Skeletal muscle tissue (tissue), 4 donors: ENCODE data around the gene UBE2K. TPM values are rescaled to one million over a fixed set of nuclear protein-coding genes. Genes with fewer than 3 reads are reported as not detected.
"Not testable (repeated sequence)": the region's sequence is repeated elsewhere in the genome, so short reads cannot be mapped to it uniquely, and the experiment has no call there.

ENCODE experiments used
- H3K27ac ChIP-seq: one replicate; pipeline ENCODE4 v1.7.0; 2013; ENCODE audit warnings: mild to moderate bottlenecking, low read depth, low read length, inconsistent platforms
- H3K27me3 ChIP-seq, 3 donors: one replicate each; pipeline ENCODE4 v1.7.0; 2013; ENCODE audit warnings: low read length in 3 of 3; ENCODE audit not compliant: control insufficient read depth in 3 of 3, insufficient read depth in 3 of 3
- H3K36me3 ChIP-seq, 3 donors: one replicate each; pipeline ENCODE4 v1.7.0; 2013; ENCODE audit warnings: low read length in 3 of 3; ENCODE audit not compliant: control insufficient read depth in 3 of 3, insufficient read depth in 3 of 3
- H3K4me1 ChIP-seq, 3 donors: one replicate each; pipeline ENCODE4 v1.7.0; 2013; ENCODE audit warnings: low read length in 3 of 3, mild to moderate bottlenecking in 3 of 3; ENCODE audit not compliant: control insufficient read depth in 3 of 3, insufficient read depth in 3 of 3
- H3K4me3 ChIP-seq, 3 donors: one replicate each; pipeline ENCODE4 v1.7.0; 2013; ENCODE audit warnings: low read length in 3 of 3
- H3K9ac ChIP-seq, 3 donors: one replicate each; pipeline ENCODE4 v1.7.0; 2013; ENCODE audit warnings: low read length in 3 of 3, mild to moderate bottlenecking in 3 of 3, moderate library complexity in 2 of 3, low read depth in 1 of 3
- H3K9me3 ChIP-seq, 3 donors: one replicate each; pipeline ENCODE4 v1.7.0; 2013; ENCODE audit warnings: low read length in 3 of 3; ENCODE audit not compliant: control insufficient read depth in 3 of 3
- total RNA-seq: library from RNA; depleted of rRNA; stranded (reverse); fragments of >200 nt; gene quantifications from one replicate; pipeline ENCODE4 v1.2.3, GENCODE V29; 2014
- donor health status: Osteomylitis.

Gene UBE2K
- total RNA-seq, 1 donor from 2014 or later: 22.4 TPM

DNA sequence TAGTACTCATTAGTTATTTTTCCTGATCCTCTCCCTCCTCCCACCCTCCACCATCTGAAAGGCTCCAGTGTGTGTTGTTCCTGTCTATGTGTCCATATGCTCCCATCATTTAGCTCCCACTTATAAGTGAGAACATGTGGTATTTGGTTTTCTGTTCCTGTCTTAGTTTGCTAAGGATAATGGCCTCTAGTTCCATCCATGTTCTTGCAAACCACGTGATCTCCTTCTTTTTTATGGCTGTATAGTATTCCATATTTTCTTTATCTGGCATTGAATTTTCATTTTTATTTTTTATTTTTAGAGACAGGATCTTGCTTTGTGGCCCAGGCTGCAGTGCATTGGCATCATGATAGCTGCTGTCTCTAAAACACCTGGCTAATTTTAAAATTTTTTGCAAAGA, 11.9 kb upstream of the UBE2K start:
- no peaks in the 10 kb centered on the region for H3K36me3 ChIP-seq
- H3K27ac ChIP-seq: no peak overlapping the region
- H3K4me1 ChIP-seq: no peaks in the 10 kb centered on the region
- no peaks in the 10 kb centered on the region for H3K9me3 ChIP-seq
- H3K4me3 ChIP-seq: no peak overlapping the region
- no peaks in the 10 kb centered on the region for H3K27me3 ChIP-seq
- H3K9ac ChIP-seq: no peak overlapping the region

DNA sequence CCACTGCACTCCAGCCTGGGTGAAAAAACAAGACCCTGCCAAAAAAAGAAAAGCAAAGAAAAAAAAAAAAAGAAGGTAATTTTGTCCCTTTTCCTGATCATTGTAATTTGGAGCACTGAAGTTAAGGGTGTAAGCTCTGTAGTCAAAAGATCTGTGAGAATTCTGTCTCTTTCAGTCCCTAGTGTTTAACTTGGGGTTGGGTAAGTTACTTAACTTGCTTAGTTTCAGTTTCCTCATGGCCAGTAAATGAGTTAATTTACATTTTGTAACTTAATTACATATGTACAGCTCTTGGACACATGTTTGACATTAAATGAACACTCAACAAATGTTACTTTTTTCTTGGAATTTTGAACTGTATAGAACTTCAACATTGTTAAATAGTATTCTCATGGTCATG, 10.9 kb upstream of the UBE2K start:
- Histone ChIP-seq H3K4me3 (no peak overlapping the region), H3K9ac (no peak overlapping the region), H3K27ac (no peak overlapping the region), H3K36me3 (no peaks in the 10 kb centered on the region), H3K27me3 (no peaks in the 10 kb centered on the region), H3K4me1 (no peaks in the 10 kb centered on the region), H3K9me3 (no peaks in the 10 kb centered on the region)

DNA sequence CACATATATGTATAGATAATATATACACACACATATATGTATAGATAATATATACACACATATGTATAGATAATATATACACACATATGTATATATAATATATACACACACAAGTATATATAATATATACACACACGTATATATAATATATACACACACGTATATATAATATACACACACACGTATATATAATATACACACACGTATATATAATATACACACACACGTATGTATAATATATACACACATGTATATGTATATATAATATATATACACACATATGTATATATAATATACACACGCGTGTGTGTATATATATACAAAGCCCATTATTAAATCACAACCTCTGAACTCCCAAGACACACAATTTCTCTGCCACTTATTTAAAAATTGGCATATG, 8.0 kb upstream of the UBE2K start:
- H3K27me3 ChIP-seq: no peaks in the 10 kb centered on the region
- no peak overlapping the region for H3K9ac ChIP-seq
- H3K4me3 ChIP-seq: no peak overlapping the region
- H3K4me1 ChIP-seq: no peaks in the 10 kb centered on the region
- no peak overlapping the region for H3K27ac ChIP-seq
- H3K36me3 ChIP-seq: no peaks in the 10 kb centered on the region
- H3K9me3 ChIP-seq: no peaks in the 10 kb centered on the region

DNA sequence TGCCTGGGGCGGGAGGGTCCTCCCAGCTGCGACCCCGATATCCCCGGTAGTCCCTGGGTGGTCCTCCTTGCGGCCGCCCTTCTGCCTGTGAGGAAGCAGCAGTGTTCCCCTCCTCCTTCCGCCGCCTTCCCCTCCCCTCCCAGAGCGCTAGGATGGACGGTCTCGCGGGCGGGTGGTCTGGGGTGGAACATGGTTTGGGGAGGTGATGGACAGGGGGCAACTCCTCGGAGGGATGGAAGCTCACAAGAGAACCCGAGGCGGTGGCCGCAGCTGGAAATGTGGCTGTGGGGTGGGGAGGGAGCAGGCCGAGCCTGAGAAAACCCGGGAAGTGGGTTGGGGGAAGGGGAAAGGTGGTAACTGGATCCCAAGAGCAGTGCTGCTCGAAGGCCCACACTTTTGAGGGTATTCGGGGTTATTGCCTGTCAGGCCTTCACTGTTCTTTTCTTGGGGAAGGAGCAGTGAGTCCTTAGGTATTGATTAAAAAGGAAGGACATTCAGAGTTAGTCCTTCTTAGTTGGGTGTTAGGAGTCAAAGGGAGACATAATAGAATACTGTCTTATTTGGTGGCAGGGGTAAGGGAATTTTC, 581 bp downstream of the UBE2K start:
- H3K4me3 ChIP-seq: peak overlapping the region; percentile 92 to 98 (median 97)
- H3K27me3 ChIP-seq: no peaks in the 10 kb centered on the region
- peaks cover 6 to 19% (median 15%) of the 10 kb centered on the region in 3 donors for H3K4me1 ChIP-seq
- peaks cover 0 to 2% (median 0%) of the 10 kb centered on the region in 3 donors for H3K36me3 ChIP-seq
- peak overlapping the region; percentile 94 to 97 (median 96) for H3K9ac ChIP-seq
- no peaks in the 10 kb centered on the region for H3K9me3 ChIP-seq
- peak overlapping the region; percentile 95 for H3K27ac ChIP-seq

DNA sequence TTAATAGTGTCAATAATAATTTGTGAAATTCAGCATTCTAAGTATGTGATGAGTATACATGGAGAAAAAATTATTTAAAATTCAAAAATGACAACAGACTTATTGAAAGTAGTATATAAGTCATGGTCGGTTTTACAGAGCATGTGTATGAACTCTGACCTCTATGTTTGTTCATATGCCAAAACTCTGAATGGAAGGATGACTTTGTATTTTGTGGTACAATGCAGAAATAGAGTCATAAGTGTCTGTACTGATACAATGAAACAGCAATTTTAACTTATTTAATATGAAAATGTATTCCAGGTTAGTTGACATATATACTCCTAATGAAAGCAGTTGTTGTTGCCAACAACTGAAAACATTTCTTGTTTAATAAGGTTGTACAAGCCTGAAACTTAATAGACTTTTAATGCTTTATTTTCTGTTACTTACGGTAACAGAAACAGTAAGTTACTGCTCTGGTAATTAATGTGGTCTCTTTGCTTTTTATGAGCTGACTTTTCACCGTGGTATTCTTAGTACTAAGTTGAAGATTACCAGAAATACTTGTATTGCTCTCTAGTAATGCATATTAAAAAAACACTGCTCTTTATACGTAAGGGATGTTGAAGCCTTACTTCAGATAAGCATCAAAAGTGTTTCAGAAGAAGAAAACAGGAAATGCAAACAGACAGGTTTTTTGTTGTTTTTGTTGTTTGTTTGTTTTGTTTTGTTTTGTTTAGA, 1.9 kb downstream of the UBE2K start:
- peak overlapping the region; percentile 50 to 97 (median 92) for H3K4me3 ChIP-seq
- H3K9me3 ChIP-seq: no peaks in the 10 kb centered on the region
- peak overlapping the region; percentile 95 for H3K27ac ChIP-seq
- H3K9ac ChIP-seq: peak overlapping the region; percentile 57 to 97 (median 96)
- peaks cover 0 to 2% (median 0%) of the 10 kb centered on the region in 3 donors for H3K36me3 ChIP-seq
- peaks cover 6 to 19% (median 15%) of the 10 kb centered on the region in 3 donors for H3K4me1 ChIP-seq
- H3K27me3 ChIP-seq: no peaks in the 10 kb centered on the region

DNA sequence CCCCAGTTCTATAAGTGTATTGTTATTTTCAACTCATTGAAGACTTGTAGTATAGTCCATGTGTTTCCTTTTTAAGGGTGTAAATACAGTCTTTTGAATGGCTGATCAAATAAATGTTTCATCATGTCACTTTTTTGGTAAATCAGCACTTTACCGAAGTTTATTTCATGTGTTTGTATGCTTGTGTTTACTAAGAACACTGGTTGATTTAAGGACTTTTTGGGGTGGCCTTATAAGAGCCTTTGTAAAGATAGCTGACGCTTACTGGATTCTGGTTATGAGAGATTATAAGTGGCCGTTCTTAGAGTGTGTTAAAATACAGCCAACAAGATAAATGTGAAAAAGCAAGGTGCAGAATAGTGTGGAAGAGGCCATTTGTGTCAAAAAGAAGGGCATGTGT, 2.6 kb downstream of the UBE2K start:
- peak overlapping the region in 2 of 3 donors; percentile 45 to 92 for H3K4me3 ChIP-seq

DNA sequence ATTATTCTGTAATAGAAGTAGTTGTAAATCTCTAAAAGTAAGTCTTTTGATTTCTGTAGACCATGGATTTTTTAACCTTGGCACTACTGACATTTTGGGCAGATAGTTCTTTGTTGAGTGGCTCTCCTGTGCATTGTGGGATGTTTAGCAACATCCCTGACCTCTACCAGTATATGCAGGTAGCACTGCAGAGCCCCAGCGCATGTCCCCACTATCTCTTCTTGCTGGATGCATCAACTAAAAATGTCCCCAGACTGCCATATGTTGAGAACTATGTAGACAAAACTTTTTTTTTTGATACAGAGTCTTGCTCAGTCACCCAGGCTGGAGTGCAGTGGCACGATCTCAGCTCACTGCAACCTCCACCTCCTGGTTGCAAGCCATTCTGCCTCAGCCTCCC, 4.8 kb downstream of the UBE2K start:
- Histone ChIP-seq H3K4me1 (peaks cover 12 to 18% (median 18%) of the 10 kb centered on the region in 3 donors), H3K36me3 (peaks cover 0 to 2% (median 0%) of the 10 kb centered on the region in 3 donors), H3K27ac (no peak overlapping the region), H3K4me3 (no peak overlapping the region), H3K27me3 (no peaks in the 10 kb centered on the region), H3K9ac (no peak overlapping the region), H3K9me3 (no peaks in the 10 kb centered on the region)

More for the DNA sequence above, 2.6 kb downstream of the UBE2K start:
- Histone ChIP-seq H3K9ac (peak overlapping the region; percentile 17 to 96 (median 57)), H3K4me1 (peaks cover 6 to 19% (median 15%) of the 10 kb centered on the region in 3 donors), H3K36me3 (peaks cover 0 to 2% (median 0%) of the 10 kb centered on the region in 3 donors), H3K27me3 (no peaks in the 10 kb centered on the region), H3K27ac (peak overlapping the region; percentile 95), H3K9me3 (no peaks in the 10 kb centered on the region)

DNA sequence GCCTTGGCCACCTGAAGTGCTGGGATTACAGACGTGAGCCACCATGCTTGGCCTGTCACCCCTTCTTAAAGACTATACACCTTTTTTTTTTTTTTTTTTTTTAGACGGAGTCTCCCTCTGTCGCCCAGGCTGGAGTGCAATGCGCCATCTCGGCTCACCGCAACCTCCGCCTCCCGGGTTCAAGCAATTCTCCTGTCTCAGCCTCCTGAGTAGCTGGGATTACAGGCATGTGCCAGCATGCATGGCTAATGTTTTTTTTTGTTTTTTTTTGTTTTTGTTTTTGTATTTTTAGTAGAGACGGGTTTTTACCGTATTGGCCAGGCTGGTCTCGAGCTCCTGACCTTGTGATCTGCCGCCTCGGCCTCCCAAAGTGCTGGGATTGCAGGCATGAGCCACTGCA, 6.9 kb downstream of the UBE2K start:
- not testable (repeated sequence) for H3K36me3 ChIP-seq, H3K9ac ChIP-seq, H3K9me3 ChIP-seq, H3K4me3 ChIP-seq, H3K27me3 ChIP-seq, H3K27ac ChIP-seq
- peaks cover 13 to 21% (median 15%) of the 10 kb centered on the region in 3 donors for H3K4me1 ChIP-seq

DNA sequence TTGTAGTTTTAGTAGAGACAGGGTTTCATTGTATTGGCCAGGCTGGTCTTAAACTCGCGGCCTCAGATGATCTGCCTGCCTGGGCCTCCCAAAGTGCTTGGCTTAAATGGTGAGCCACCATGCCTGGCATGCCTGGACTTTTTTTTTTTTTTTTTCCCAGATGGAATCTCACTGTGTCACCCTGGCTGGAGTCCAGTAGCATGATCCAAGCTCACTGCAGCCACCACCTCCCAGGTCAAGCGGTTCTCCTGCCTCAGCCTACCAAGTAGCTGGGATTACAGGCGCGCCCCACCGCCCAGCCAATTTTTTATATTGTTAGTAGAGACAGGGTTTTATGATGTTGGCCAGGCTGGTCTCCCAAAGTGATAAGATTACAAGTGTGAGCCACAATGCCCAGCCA, 8.4 kb downstream of the UBE2K start:
- H3K4me3 ChIP-seq: no peak overlapping the region
- no peak overlapping the region for H3K9ac ChIP-seq
- peaks cover 12 to 21% (median 13%) of the 10 kb centered on the region in 3 donors for H3K4me1 ChIP-seq
- H3K36me3 ChIP-seq: peaks cover 0 to 2% (median 0%) of the 10 kb centered on the region in 3 donors
- H3K9me3 ChIP-seq: no peaks in the 10 kb centered on the region
- H3K27me3 ChIP-seq: no peaks in the 10 kb centered on the region
- H3K27ac ChIP-seq: no peak overlapping the region
